HG03280 (cell line): ENCODE results near the gene CPB1.

Source experiments
- ATAC-seq: cut with Tn5 transposase; IDR thresholded peaks from one replicate; pipeline ENCODE4 v1.9.1; 2021; ENCODE audit warnings: mild to moderate bottlenecking, moderate library complexity; ENCODE audit not compliant: unreplicated experiment

Gene CPB1

DNA sequence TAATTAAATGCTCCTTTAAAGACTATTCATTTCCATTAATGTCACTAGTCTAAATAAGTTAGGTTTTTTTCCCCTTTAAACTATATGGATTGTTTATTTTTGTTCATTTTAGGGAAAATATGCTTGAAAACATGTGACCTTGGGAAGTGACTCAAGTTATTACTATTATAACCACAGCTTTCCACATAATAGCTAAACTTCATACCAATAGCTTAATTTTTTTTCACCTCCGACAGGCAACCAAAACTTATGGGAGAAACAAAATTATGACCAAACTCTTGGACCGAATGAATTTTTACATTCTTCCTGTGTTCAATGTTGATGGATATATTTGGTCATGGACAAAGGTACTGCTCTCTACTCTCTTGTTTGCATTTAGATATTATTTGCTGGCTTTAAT lies 53.7 kb downstream of the CPB1 start:
- ATAC-seq: no peak

DNA sequence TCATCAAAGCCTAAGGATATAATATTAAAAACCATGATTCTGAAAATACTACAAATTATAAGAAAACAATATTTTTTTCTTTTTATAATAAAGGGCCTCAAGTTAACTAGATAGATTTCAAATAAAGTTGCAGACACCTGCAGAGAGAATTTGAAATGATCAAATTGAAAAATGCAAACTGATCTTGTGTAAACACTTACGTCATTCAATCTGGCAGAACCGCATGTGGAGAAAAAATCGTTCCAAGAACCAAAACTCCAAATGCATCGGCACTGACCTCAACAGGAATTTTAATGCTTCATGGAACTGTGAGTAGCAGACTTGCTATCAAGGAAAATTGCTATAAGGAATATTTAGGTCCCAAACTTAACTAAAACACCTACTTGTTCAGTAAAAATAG lies 54.7 kb downstream of the CPB1 start:
- ATAC-seq: no peak

DNA sequence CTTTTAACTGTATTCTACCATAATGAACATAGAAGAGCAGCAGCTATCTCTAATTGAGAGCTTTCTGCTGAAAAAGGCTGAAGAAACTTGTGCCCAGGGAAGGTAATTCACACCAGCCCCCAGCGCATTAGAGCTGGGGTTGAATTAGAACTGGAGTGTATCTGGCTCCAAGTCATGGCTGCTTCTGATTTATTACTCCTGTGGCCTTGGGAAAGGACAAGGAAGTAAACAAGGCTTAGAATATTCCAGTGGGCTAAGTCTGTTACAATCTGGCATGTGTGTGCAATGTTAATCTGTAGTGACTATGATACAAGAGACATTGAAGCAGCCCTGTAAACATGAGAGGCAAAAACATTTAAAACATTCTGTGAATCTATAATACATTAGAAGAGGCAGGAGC lies 55.6 kb downstream of the CPB1 start:
- no peak for ATAC-seq

DNA sequence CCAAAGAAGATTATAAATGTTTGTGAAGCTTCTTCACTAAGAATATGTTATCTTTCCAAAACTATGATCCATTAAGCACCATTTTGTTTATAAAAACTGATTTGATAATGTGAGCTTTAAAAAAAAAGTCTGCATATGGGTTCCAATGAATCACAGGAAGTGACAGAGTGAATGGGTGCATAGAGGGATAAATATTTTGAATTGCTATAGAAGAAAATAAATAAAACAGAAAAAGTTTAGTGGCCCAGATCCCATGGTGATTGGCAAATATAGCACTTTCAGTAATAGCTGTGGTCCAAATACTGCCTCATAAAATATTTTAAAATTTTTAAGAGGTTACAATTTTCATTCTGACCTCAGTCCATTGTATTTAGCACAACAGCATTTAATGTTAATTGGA lies 56.6 kb downstream of the CPB1 start:
- ATAC-seq: no peak

DNA sequence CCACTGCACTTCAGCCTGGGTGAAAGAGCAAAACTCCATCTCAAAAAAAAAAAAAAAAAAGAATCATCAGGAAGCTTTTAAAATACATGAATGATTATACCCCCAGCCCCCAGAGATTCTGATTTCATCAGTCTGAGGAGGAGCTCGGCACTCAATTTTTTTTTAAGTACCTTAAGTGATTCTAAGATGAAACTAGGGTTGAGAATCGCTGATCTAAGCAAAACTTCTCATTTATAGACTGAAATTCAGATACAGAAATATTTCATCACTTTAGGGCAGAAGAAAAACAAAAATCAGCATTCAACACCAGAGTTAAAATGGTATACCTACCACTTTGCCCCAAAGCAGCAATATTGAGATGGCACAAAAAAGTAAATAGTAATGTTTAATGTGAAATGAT lies 62.2 kb downstream of the CPB1 start:
- no peak for ATAC-seq

DNA sequence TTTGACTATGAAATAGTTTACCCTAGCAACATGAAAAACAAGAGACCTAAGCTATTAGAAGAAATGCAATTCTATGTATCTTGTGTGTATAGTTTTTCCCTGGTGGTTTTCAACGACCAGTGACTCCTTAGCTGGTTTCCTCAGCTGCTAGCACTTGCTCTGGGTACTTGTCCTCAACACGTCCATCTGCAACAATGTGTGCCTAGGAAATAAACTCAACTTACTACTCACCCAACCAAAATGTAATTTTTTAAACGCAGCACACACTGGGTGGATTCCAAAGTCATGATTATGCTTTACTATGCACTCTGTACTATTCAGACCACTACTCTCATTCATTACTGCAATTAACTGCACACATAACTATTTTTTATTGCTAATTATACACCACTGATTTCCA lies 68.5 kb downstream of the CPB1 start:
- ATAC-seq: no peak

DNA sequence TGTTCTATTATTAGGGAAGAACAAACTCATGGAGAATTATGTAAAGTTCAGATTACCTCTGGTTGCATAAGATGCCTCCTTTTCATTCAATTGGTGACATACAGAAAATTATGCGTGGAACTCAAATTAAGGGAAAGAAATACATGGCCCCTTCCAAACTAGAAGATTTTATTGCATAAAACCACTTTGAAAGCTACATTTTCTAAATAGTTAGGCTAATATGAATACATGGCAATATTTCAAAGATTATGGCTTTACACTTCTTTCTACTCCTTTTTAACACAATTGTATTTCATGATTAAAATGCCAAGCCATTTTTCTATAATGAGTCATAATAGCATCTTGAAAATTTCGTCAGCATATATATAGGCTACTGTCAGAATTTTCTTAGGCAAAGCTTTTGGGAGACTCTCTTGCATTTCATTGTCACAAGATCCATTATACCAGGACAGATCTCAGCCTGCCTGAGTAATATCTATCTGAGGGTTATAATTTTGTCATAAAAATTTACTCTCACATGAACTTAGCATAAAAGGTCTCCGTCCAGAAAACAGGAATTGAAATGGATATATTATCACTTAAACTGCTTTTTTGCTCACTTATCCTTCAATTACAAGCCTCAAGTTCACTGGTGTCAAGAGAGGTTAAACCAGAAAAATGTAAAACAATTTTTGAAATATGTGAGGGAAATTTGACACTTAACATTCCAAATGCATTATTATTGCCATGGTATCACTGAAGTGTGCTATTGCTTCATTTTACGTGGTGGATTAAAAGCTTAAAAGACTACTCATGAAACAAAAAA lies 74.6 kb downstream of the CPB1 start:
- no peak for ATAC-seq

DNA sequence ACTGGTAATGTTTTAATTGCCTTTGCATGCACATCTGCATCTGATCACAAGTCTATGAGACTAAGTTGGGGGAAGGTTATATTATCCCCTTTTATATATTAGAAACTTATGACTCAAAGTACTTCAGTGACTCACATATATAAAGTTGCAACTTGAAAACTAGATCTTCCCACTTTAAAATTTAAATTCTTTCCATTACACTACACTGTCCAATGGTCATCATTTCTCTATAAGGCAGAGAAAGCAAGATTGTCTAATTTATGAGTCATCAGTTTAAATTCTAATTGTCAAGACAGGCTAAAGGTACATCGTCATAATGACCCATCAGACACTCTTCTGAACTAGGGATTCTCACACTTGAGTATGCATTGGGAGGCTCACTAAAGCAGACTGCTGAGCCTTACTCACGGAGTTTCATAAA lies 75.4 kb downstream of the CPB1 start:
- ATAC-seq: no peak

DNA sequence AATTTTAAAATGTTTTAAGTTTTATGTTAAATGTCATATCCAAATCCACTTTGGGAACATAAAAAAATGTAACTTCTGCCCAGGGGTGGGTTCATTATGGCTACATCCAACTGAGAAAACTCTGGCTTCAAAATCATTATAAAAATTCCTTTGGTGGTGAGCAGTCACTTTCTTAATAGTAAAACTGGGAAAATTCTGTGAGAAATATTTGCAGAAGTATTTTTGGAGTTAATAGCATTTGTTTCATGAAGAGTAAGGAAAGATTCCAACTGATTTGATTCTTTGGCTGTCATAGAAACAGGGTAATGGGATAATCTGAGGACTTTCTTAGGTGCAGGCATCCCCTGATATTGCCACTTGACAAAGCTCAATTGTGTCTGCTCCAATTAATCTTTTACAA lies 76.3 kb downstream of the CPB1 start:
- ATAC-seq: no peak

DNA sequence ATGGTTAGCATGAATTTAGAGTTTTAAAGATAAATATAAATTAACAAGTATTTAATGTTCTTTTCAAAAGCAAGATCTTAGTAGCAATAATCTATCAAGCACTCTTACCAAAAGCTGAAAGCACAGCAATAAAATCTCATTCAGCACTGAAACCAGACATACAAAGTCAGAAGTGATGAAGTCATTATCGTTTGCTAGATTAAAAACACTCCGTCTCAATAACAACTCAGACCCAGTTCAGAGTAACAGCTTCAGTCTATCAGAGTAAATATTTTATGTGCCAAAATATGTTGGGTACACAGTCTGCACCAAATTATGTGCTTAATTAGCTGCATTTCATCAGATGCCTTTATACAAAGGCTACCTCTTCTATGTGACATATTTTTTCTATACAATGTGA lies 79.1 kb downstream of the CPB1 start:
- no peak for ATAC-seq
